Right atrium auricular region (tissue), 2 donors: ENCODE results near the gene TMEM178B. TPM values are rescaled to one million over a fixed set of nuclear protein-coding genes. Genes with fewer than 3 reads are reported as not detected.
"Not testable (repeated sequence)": the region's sequence is repeated elsewhere in the genome, so short reads cannot be mapped to it uniquely, and the experiment has no call there.

ENCODE experiments used
- DNase-seq: peaks from one replicate; pipeline ENCODE4 v3.0.0-alpha.2; 2019; ENCODE audit warnings: low spot score
- H3K27ac ChIP-seq, 2 donors: fragments of 200-600 bp; sonication (generic); 1 replicate in 1 of 2; 2 replicates in 1 of 2; pipeline ENCODE4 v1.5.1; 2016 to 2019
- H3K27me3 ChIP-seq, 2 donors: fragments of 200-600 bp; sonication (generic); one replicate each; pipeline versions ENCODE4 v1.5.1 to v1.6.0; 2017 to 2019
- H3K36me3 ChIP-seq: fragments of 200-600 bp; sonication (generic); one replicate; pipeline ENCODE4 v1.5.1; 2016
- H3K4me1 ChIP-seq, 2 donors: fragments of 200-600 bp; sonication (generic); one replicate each; pipeline versions ENCODE4 v1.5.1 to v1.6.0; 2017 to 2019
- H3K4me3 ChIP-seq, 2 donors: fragments of 200-600 bp; sonication (generic); 1 replicate in 1 of 2; 2 replicates in 1 of 2; pipeline ENCODE4 v1.5.1; 2017 to 2019; ENCODE audit warnings: mild to moderate bottlenecking in 1 of 2, moderate library complexity in 1 of 2
- H3K9me3 ChIP-seq, 2 donors: fragments of 200-600 bp; sonication (generic); one replicate each; pipeline ENCODE4 v1.5.1; 2019
- CTCF ChIP-seq, 2 donors: fragments of 200-600 bp; sonication (generic); IDR thresholded peaks; one replicate each; pipeline ENCODE4 v1.5.1; 2019; ENCODE audit warnings: antibody characterized with exemption in 2 of 2
- total RNA-seq, 2 donors: library from RNA; depleted of rRNA; stranded (reverse); fragments of >200 nt; gene quantifications; one replicate each; pipeline ENCODE4 v1.1.0, GENCODE V29; 2016

The TMEM178B gene
- total RNA-seq, 2 donors from 2014 or later = 15.8 to 48.7 TPM

DNA sequence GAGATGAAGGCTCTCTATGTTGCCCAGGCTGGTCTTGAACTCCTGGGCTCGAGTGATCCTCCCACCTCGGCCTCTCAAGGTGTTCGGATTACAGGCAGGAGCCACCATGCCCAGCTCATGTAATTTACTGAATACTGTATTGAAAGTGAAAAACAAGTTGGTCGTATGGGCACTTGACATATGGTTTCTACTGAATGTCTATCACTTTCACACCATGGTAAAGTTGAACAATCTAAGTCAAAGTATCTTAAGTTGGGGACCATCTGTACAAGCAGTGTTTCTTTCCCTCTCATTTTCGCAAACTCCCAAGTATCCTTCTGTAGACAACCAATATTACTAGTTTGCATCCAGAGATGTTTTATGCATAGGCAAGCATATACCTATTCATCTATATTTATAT lies 116.6 kb downstream of the TMEM178B start:
- Histone ChIP-seq H3K9me3 (no peaks in the 10 kb centered on the region), H3K27ac (no peak overlapping the region), H3K4me3 (no peak overlapping the region), H3K36me3 (no peaks in the 10 kb centered on the region), H3K4me1 (no peaks in the 10 kb centered on the region), H3K27me3 (no peaks in the 10 kb centered on the region)
- DNase-seq = no peak
- TF ChIP-seq CTCF (IDR thresholded peaks at IDR 0.05) = no peak

DNA sequence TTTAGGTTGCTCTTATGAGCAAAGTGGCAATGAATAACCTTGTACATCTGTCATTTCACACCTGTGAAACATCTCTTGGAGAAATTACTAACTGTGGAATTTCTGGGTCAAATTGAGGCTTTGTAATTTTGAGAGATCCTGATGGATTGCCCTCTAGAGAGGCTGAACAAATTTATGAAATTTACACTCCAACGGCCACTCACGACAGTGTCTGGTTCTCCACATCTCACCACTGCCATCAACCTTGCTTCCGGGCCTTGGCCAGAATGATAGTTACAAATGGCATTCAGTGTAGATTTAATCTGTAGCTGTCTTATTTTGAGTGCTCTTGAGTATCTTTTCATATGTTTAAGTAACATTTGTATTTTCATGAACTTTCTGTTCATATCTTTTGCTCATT lies 117.4 kb downstream of the TMEM178B start:
- H3K27ac ChIP-seq = no peak overlapping the region
- H3K27me3 ChIP-seq = no peaks in the 10 kb centered on the region
- no peaks in the 10 kb centered on the region for H3K9me3 ChIP-seq
- no peak overlapping the region for H3K4me3 ChIP-seq
- no peak for DNase-seq
- H3K36me3 ChIP-seq = no peaks in the 10 kb centered on the region
- H3K4me1 ChIP-seq = no peaks in the 10 kb centered on the region
- no peak for TF ChIP-seq CTCF (IDR thresholded peaks at IDR 0.05)

DNA sequence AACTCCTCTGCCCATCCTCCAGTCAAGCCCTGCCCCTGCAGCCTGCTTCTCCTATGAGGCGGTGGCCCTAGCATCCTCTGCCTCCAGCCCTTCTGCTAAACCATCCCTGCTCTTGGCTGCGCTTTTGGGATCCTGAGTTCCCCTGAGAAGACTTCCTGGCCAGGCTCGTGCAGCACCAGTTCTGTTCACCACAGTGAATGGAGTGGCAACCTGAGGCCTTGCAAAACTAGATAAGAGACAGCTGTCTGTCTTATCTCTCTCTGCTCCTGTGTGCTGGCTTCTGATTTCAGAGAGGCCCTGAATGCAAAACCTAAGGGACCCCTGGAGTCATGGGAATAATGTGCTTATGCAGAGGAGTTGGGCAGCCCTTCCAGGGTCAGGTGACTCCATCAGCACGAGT lies 119.2 kb downstream of the TMEM178B start:
- Histone ChIP-seq H3K27ac (no peak overlapping the region), H3K4me3 (no peak overlapping the region), H3K9me3 (no peaks in the 10 kb centered on the region), H3K36me3 (no peaks in the 10 kb centered on the region), H3K27me3 (no peaks in the 10 kb centered on the region), H3K4me1 (no peaks in the 10 kb centered on the region)
- DNase-seq = no peak
- no peak for TF ChIP-seq CTCF (IDR thresholded peaks at IDR 0.05)

- not testable (repeated sequence) for H3K27me3 ChIP-seq, DNase-seq, H3K27ac ChIP-seq
These were observed 121.9 kb downstream of the TMEM178B start for GRCh38 chr7:141195722-141196121.

GRCh38 chr7:141198194-141198958 lies 124.5 kb downstream of the TMEM178B start:
- H3K36me3 ChIP-seq = no peaks in the 10 kb centered on the region
- no peak for DNase-seq
- no peak for TF ChIP-seq CTCF (IDR thresholded peaks at IDR 0.05)
- no peaks in the 10 kb centered on the region for H3K9me3 ChIP-seq
- H3K4me3 ChIP-seq = no peak overlapping the region
- H3K4me1 ChIP-seq = no peaks in the 10 kb centered on the region
- H3K27me3 ChIP-seq = no peaks in the 10 kb centered on the region
- no peak overlapping the region for H3K27ac ChIP-seq

More at GRCh38 chr7:141195722-141196121, 121.9 kb downstream of the TMEM178B start:
- not testable (repeated sequence) for H3K9me3 ChIP-seq, H3K36me3 ChIP-seq, H3K4me1 ChIP-seq, H3K4me3 ChIP-seq

DNA sequence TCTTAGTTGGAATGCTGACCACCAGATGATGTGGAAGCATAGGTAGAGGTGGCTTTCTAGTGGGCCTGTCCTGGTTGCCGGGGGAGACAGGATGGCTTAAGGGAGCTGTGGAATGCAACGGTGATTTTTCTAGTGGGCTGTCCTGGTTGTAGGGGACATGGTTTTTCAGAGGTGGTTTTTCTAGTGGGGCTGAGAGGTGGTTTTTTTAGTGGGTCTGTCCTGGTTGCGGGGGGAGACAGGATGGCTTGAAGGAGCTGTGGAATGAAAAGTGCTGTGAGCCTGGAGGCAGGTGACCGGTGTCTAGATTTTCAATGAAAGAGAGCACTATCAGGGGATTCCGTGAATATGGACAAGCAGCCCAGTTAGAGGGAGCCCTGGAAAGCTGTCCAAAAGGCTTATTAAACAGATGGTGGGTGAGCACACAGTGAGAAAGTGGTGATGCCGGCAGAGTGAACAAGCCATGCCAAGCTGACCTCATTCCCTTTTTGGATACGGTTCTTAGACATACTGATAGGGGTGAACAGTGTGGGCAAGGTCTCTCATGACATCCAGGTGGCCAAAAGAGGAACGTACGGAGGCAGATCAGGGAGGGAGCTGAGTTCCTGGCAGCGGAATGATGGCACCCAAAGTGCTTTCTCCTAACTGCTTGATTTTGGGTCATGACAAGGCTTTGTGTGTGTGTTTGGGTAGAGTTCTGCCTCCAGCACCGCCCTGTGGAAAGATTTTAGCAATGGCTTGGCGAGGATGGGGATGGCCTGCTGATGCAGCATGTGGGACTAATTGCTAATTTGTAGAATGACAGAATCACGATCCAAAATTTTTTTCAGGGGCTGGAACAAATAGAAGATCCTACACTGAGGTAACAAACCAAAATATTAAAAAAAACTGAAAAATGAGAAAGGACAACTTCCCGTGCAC lies 126.6 kb downstream of the TMEM178B start:
- Histone ChIP-seq H3K27ac (no peak overlapping the region), H3K27me3 (no peaks in the 10 kb centered on the region), H3K36me3 (no peaks in the 10 kb centered on the region), H3K4me3 (no peak overlapping the region), H3K9me3 (no peaks in the 10 kb centered on the region), H3K4me1 (no peaks in the 10 kb centered on the region)
- TF ChIP-seq CTCF (IDR thresholded peaks at IDR 0.05) = no peak
- DNase-seq = no peak
